GM18498 (cell line): Measurements from ENCODE around the gene CCDC92B.
"Not testable (repeated sequence)": the region's sequence is repeated elsewhere in the genome, so short reads cannot be mapped to it uniquely, and the experiment has no call there.

Experiments used
- ATAC-seq: cut with Tn5 transposase; IDR thresholded peaks from one replicate; pipeline ENCODE4 v1.9.1; 2021; ENCODE audit warnings: mild to moderate bottlenecking, moderate library complexity; ENCODE audit not compliant: unreplicated experiment

The CCDC92B gene

GRCh38 chr17:2704890-2705248 lies 44.6 kb downstream of the CCDC92B start:
- no peak for ATAC-seq

- ATAC-seq = no peak
Observed at GRCh38 chr17:2704031-2704889, 45.2 kb downstream of the CCDC92B start.

GRCh38 chr17:2703606-2704005 lies 45.8 kb downstream of the CCDC92B start:
- no peak for ATAC-seq

- no peak for ATAC-seq
Observed at GRCh38 chr17:2703181-2703580, 46.3 kb downstream of the CCDC92B start.

GRCh38 chr17:2701996-2702741 lies 47.3 kb downstream of the CCDC92B start:
- ATAC-seq = no peak

- no peak for ATAC-seq
Observed at GRCh38 chr17:2701161-2701995, 48.1 kb downstream of the CCDC92B start.

GRCh38 chr17:2700491-2701141 lies 48.8 kb downstream of the CCDC92B start:
- ATAC-seq = no peak

- ATAC-seq = no peak
Observed at GRCh38 chr17:2700030-2700490, 49.4 kb downstream of the CCDC92B start.

- not testable (repeated sequence) for ATAC-seq
Observed at GRCh38 chr17:2699216-2699805, 50.1 kb downstream of the CCDC92B start.

GRCh38 chr17:2697611-2698162 lies 51.8 kb downstream of the CCDC92B start:
- no peak for ATAC-seq

- no peak for ATAC-seq
Observed at GRCh38 chr17:2695961-2696760, 53.3 kb downstream of the CCDC92B start.

- no peak for ATAC-seq
Observed at GRCh38 chr17:2695243-2695960, 54.0 kb downstream of the CCDC92B start.

GRCh38 chr17:2694381-2695242 lies 54.8 kb downstream of the CCDC92B start:
- ATAC-seq = no peak

GRCh38 chr17:2693561-2694380 lies 55.7 kb downstream of the CCDC92B start:
- ATAC-seq = no peak

GRCh38 chr17:2692781-2693135 lies 56.7 kb downstream of the CCDC92B start:
- ATAC-seq = no peak

- no peak for ATAC-seq
Observed at GRCh38 chr17:2691965-2692780, 57.3 kb downstream of the CCDC92B start.
